HG03439 (cell line): ENCODE data around the gene CLEC18B.
"Not testable (repeated sequence)": the region's sequence is repeated elsewhere in the genome, so short reads cannot be mapped to it uniquely, and the experiment has no call there.

ENCODE experiments used
- ATAC-seq: cut with Tn5 transposase; IDR thresholded peaks from one replicate; pipeline ENCODE4 v1.9.1; 2021; ENCODE audit warnings: mild to moderate bottlenecking, moderate library complexity; ENCODE audit not compliant: unreplicated experiment

Gene CLEC18B

DNA sequence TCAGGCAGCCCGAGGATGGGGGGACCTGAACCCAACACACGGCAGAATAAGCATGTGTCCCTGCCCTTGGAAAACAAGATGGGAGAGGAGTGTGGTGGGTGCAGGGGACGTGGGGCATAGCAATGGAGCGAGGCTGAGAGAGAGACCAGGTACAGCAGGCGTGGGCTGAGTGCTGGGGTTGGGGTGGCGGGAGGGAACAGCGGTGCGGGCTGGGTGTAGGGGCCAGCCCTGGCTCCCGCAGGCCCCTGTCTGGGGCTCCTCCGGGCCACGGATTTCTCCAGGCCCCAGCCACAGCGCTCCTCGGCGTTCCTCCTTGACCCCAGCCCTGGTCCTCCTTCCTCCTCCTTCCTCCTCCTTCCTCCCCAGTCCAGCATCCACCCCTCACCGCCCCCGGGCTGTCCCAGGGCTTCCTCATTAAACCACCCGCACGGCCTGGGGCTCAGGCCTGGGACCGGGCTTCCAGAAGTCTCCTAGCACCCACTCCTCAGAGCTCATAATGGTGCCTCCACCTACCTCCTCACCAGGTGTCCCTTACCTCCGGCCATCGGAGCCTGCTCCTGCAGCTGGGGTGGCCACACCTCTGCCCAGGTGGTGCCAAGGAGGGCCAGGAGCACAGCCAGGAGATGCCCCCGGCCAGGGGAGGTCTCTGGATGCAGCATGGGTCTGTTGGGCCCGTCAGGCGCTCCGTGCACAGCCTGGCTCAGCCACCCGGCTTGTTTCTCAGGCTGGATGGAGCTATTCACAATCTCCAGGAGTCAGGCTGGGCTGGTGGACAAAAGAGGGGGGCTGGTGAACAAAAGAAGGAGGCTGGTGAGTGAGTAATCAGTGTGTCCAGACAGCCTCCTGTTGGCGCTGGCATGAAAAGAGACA, at the start of gene CLEC18B:
CLEC18B (minus strand) TSS at position 867 of the 870 bp plus-strand sequence; CDS start at position 659, 208 bp downstream.
- not testable (repeated sequence) for ATAC-seq

DNA sequence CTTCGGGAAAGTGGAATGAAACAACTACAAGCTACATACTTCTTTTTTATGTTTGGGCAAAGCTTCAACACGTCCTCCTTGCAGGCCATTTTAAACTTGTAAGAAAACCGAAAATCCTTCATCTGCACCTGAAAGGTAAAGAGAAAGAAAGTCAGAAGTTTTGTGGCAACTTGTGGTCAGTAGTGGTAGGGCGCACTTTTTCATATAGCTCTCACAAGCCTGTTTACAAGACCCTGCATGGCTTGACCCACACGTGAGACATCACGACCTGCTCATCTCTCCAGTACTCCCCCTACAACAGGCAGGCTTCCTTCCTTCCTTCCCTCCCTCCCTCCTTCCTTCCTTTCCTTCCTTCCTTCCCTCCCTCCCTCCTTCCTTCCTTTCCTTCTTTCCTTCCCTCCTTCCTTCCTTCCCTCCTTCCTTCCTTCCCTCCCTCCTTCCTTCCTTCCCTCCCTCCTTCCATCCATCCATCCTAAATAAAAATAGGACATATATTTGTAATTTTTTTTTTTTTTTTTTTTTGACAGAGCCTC, 48.7 kb upstream of the CLEC18B start:
- ATAC-seq = no peak

DNA sequence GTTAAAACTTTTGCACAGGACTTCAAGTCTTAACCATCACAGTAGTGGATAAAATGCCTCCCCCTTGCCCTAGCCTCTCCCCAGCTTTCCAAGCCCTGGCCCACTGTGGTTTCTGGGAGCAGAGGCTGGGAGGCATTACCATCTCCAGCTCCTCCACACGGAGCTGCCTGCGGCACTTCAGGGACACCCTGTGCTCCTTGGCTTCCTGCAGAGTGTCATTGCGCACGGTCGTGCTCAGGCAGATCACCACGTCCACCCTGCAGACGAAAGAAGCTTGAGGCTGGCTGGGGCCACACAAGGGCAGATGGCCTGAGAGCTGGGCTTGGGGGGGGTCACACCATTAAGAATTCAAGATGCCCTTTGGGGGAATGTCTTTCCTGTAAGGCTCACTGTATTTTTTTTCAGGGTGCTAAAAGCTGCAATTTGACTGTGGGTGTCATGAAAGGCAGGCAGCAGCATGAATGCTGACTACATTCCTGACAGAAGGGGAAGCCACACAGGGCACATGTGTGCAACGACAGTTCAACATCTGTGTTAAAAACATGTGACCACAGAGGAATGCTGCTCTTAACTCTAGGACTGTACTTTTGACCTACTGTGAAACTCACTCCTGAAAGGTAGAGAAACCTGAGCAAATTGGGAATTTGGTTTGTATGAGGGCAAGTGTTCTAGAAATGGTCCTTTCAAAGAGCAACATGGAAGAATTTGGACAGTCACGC, 47.7 kb upstream of the CLEC18B start:
- no peak for ATAC-seq

DNA sequence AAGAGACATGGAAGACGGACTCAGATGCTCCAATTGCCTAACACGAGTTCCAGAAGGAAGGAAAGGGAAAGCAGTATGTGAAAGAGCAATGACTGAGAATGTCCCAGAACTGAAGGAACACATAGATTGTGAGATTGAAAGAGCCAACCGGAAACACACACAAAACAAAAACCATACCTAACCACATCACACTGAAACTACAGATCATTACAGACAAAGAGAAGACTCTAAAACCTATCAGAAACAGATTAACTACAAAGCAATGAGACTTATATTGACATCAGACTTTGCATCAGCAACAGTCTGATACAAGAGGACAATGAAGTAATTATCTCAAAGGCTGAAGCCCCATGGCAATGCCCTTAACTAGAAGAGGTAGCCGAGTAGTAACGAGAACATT, 45.6 kb upstream of the CLEC18B start:
- ATAC-seq = peak; percentile 64

DNA sequence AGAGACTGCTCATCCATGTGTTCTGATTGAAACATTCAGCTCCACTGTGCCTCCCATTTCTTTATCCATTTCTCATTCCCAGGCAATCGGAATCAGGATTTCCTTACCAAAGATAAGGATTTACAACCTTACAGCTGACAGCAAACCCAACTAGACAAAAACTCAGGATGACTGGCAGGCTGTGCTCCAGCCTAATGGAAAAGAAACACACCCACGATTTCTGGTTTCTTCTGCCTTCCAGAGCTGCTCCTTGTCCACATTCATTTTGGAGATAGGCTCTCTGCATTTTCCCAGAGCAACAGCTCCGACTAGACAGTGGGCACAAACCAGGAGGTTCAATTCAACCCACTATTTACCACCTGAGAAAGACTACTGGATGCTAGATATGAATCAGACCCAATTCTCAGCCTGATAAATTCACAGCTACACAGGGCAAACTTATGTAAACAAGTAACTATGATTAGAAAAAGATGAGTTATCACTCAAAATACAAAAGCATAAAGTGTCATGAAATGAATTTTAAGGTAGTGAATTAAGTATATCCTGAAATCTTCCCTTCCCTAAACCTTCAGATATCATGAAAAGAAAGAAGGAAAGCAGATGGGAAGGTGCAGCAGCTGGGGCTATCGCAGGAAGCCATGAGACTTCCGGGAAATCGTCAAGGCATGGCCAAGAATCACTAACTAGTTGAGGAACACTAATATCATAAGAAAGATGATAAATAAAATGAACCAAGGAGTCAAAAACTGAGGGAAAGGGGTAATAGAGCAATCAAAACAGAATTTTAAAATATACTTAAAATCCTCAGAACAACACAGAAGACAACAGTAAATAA, 44.8 kb upstream of the CLEC18B start:
- no peak for ATAC-seq

DNA sequence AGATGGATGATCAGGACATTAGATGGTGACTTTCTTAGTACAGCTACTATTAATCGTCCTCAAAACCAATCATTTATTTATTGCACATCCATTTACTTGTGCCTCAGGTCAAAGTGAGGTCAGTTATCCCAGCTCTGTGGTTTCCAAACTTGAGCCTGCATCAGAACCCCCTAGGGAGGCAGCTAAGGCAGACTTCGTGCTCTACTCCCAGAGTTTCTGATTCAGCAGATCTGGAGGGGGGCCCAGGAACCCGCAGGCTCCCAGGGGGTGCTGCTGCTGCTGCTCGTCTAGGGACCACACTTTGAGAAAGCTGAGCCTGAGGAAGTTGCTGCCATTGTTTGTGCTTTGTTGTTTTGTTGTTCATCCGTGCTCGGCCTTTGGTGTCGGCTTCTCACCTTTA, 44.0 kb upstream of the CLEC18B start:
- no peak for ATAC-seq

DNA sequence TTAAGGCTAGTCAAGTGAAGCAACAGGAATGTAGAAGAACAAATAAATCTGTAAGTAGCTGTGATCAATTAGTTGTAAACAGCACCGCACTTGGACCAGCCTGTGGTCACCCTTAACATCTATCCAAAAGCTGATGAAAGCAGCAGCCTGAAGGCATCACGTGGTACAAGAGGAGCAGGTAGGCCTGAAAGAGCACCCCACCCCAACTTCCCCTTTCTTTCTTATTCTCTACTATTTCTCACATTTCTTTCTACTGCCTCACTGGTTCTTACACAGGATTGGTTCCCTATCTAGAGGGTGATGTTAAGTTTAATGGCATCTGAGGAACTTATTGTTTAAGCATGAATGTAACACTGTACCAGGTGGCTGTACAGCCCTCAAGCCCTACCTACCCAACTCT, 42.6 kb upstream of the CLEC18B start:
- ATAC-seq = no peak

DNA sequence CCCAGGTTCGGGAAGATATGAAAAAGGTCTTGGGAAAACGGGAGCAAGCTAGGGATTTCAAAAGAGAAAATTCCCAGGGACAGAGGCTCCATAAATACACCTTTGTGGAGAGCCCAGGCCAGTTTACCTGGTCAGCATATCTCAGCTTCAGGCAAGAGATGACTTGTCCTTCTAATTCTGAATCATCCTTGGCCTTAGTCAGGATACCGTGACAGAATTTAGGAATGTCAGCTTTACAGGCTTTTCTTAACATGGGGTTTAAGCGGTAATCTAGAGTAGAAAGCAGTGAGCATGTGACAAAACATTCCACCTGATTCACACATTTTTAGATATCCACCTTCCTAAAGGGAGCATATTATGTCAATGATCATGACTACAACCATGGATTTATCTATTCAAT, 41.1 kb upstream of the CLEC18B start:
- no peak for ATAC-seq

DNA sequence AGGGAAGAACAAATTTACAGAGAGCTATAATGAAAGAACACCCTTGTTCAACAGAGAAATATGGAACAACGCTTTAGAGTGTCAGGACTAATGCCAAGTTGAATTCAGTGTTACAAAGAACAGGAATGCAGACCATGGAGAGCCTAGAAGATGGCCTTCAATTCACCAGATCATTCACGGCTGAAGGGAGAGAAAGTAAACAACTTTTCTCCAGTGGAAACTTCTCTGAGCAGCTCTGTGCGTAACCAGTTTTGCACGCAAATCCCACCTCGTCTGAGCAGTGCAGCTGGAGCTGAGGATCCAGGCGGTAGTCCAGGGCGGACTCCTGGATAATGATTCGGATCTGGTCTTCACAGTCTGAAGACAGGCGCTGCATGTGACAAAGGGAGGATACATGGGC, 40.5 kb upstream of the CLEC18B start:
- no peak for ATAC-seq

DNA sequence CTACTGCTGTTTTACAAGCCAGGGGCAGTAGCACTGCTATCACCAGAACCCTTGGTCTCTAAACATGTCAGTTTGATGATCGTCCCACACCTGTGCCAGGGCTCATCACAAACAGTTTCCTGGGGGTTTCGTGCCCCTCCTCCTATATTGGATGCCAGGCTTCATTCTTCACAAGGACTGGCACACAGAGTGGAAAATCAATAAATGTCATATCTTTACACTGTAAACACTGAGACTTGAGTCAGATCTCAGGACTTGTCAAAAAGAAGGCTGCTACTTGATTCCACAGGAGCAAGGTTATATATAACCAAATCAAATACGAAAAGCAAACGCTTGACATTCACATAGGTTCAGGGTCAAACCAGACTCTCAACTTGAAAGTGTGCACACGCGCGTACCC, 39.3 kb upstream of the CLEC18B start:
- ATAC-seq = no peak

DNA sequence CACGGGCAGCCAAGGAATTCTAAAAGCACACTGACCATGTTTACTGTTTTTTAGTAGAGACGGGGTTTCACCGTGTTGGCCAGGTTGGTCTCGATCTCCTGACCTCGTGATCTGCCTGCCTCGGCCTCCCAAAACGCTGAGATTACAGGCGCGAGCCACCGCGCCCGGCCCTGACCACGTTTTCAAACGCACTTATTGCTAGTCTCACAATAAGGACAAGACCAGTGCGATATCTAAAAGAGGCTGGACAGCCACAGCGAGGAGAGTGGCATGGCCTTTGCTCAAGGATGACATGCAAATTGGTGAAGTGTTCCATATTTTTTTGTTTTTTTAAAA, 35.0 kb upstream of the CLEC18B start:
- ATAC-seq = no peak

DNA sequence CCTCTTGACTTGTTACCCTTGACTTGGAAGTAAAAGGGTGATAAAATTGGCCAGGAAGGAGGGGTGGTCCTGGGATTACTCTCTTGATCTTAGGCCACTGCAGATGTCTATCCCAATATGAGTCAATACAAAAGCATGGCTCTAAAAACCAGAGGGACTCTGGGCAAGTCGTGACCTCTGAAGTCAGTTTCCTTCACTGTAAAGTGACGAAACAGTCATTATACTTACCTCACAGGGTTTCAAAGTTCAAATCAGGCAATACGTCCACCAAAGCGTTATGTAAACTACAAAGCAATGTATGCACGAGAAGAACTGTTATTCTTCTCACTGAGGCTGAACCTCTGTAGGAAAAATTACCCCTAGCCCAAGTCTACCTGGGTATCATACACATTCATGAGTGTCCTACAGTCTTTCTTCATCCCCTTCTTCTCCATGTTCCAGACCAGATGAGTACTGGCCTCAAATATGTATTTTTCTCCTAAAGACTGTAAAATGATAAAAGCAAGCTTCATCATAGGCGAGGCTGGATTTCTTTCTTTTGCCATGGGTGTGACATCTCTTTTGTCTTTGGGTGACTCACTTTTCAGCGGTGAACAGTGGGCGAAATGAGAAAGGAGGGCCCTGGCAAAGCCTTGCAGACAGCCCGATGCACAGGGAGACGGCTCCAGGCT, 34.5 kb upstream of the CLEC18B start:
- ATAC-seq = no peak

DNA sequence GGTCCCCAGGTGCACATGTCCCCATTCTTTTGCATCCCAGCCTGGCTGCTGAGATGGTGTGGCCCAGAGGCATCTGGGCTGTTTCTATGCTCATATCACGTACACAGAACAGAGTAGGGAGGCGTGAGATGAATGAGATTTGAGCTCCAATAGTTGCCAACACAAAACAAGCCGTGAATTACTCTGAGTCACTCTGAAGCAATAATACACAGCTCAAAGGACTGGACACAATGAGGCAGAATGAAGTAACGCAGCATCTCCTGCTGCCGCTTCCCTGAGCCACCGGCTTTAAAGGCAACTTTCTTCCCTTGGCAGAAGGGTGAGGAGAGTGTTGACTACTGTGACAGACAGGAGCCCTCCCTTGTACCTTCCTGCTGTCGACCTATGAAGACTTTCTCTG, 33.9 kb upstream of the CLEC18B start:
- no peak for ATAC-seq

DNA sequence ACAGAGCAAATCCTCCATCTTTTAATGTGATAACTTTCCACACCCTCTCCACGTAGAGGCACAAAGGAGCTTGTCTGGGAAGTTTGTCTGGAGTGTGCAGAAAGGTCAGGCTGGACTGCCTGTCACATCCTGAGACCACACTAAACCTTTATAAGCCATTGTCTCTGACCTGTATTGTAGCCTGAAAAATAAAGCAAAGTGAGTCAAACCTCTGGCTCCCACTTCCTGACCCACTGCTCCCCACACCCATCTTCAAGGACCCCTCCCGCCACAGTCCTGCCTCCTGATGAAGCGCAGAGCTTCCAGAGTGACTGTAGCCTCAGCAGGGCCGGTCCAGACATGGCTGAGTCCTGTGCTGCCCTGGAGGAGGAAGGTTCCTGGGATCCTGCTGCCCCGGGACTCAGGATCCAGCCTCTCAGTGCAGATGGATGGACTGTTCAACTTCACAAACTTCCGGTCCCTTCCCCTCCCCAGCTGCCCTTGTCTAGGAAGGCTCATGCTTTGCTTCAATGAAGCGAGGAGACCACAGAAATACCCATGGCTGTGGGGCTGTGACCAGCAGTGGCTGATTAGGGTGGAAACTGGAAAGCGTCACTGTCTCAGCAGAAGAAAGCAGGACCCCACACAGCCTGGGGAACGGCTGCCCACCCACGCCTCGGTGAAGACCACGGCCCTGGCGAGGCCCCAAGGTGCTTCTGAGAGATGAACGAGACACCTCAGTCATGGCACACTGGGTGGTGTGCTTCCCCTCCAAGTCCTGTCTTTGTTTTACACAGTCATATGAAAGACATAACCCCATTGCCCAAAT, 30.9 kb upstream of the CLEC18B start:
- peak; percentile 72 for ATAC-seq

DNA sequence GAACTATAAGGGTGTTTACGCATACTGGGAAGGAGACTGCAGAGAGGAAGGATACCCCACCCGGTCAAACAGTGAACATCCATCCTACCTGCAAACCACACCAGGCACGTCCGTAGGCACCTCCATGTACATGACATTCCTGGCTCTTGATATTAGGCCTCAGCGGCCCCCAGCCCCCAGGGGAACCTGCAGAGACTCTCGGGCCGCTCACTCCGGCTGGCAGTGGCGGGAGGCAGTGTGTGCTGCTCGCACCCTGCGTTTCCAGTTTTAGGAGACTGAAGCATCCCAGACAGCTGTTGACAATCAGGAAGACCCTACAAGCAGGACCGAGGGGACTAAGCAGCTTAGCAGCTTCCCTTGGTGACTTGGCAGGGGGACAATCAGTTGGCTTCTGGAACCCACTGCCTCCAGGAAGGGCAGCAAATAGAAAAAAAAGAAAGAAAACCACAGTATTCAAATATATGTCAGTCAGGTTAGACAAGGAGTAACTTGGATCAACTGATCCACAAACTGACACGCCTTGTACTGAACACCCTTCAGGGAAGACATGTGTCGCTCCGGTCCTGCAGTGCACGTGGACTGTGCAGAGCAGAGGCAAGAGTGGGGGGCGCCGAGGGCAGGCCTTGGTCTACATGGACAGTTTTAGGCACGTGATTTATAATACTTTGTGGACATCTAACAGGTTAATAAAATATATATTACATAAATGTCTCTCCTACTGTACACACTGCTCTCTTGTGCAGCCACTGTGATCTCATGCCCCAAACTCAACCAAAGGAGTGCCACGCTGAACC, 29.9 kb upstream of the CLEC18B start:
- ATAC-seq = no peak

DNA sequence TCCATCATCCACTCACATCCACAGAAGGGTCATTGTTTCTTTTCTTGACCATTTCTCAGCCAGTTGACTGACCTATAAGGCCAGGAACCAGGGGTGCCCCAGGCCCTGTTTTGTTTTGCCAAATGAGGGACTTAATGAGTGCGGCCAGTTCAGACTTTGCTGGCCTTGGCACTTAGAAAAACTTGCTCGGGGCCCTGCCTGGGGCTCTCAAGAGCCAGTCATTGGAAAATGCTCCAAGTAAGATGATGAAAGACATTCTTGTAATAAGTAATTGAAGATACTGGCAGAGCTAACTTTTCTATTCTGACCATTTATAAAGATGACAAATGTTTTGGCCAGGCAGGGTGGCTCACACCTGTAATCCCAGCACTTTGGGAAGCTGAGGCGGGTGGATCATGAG, 29.0 kb upstream of the CLEC18B start:
- ATAC-seq = no peak

DNA sequence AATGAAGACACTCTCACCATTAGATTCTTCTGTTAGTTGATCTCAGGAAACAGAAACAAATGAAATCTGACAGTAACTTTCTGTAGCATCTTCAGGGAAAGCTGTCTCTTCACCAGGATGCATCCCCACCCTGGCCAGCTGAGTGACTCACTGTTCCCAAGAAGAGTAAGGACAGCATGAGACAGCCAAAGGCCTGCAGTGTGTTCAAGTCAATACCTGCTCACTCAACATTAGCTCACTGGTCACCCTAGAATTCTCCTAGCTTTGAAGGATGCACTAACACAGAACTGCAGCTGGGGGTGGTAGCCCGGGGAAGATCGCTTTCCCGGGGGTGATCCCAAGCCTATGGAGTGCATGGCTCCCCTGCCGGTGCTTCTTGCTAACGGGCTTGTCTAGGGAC, 28.2 kb upstream of the CLEC18B start:
- no peak for ATAC-seq

DNA sequence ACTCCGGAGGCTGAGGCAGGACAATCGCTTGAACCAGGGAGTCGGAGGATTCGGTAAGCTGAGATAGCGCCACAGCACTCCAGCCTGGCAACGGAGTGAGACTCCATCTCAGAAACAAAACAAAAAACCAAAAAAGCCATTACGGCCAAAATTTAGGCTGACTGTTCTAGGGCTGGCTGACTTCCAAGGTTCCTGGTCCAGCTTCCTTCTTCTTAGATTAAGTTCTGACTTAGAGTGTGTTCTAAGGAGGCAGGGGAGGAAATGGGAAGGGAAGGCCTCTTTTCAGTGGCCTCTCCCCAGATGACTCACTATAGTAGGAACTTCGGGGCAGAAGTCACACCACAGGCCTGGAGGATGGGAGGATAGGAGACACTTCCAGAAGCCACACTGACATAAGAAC, 27.7 kb upstream of the CLEC18B start:
- ATAC-seq = no peak

DNA sequence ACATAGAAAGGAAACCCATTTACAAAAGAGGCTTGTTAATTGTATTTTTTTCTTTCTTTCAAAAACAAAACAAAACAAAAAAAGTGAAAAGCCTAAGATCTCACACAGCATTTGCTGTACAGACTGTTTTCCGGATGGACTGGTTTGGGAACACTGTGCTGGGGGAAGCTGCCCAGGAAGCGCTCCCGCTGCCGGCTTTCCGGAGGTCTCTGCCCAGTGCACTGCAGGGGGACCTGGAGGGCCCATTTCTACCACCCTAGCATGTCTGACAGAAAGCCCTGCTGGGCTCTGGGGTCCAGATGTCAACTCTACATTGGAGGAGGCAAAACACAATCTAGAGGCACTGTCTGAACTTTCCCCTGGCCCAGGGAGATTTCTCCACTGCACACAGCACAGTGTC, 26.3 kb upstream of the CLEC18B start:
- ATAC-seq = no peak
